Islet of Langerhans (tissue), 1 donor: ENCODE results near the gene SPATS2.
"Not testable (repeated sequence)": the region's sequence is repeated elsewhere in the genome, so short reads cannot be mapped to it uniquely, and the experiment has no call there.

Source experiments
- FAIRE-seq: peaks from one replicate; lab custom pipeline; 2011; peaks lifted over from hg19 to GRCh38; lab: Jason Lieb, UNC

The SPATS2 gene

DNA sequence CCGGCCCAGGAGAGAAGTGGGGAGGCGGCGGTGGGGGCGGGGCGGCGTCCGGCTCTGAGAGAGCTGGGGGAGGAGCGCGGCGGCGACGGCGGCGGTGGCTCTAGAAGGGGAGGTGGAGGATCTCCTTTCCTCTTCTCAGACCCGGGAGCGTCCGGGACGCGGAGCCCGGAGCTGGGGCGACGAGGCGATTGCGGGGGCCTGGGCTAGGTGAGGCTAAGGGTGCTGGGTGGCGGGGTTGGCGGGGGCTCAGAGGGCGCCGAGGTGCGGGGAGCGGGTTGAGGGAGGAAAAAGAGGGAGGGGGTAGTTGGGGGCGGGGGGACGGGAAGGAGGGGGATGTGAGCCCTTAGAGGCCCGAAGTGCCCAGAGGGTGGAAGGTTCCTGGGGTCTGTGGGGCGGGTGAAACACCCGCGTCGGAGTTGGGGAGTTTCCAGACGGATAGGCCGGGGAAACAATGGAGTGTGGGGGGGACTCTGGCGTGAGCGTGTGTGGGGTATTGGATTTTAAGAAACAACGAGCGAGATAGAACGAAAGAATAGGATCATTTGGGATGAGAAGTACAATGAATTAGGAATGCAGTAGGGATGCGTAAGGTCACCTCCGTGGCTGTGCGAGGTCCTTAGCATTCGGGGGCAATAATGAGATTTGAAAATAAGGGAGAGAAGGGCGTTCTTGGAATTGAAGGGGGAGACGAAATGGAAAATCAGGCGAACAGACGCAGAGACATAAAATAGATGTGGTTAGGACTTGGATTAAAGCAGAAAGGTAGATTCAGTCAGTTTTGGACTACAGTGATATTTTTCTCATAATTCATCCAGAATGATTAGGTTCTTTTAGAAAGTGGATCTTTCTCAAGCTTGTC, at the start of gene SPATS2:
Gene SPATS2, plus strand, starts transcription at position 82 of the 859 bp plus-strand sequence. CDS start 93,551 bp downstream, outside the sequence.
- FAIRE-seq: no peak

DNA sequence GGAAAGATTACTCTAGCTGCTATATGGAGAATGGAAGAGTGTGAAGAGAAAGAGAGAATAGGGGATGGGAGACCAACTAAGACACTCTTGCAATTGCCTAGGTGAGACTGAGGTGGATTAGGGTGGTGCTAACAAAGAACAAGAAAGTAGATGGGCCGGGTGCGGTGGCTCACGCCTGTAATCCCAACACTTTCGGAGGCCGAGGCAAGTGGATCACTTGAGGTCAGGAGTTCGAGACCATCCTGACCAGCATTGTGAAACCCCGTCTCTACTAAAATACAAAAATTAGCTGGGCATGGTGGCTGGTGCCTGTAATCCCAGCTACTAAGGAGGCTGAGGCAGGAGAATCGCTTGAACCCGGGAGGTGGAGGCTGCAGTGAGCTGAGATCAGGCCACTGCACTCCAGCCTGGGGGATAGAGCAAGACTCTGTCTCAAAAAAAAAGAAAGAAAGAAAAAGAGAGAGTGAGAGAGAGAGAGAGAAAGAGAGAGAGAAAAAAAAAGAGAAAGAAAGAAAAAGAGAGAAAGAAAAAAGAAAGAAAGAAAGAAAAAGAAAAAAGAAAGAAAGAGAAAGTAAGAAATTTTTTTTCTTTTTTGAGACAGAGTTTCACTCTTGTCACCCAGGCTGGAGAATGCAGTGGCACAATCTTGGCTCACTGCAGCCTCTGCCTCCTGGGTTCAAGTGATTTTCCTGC, 46.7 kb upstream of the SPATS2 start:
- FAIRE-seq: not testable (repeated sequence)

DNA sequence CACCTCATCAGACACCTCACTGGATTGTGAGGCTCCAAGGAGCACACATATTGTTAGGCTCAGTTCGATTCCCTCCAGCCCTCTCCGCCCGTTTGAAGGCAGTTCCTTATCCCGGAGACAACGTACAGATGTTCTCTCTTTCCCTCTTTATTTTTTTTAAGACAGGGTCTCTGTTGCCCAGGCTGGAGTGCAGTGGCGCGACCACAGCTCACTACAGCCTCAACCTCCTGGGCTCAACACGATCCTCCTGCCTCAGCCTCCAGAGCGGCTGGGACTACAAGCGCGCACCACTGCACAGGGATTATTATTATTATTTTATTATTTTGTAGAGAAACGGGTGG, 44.9 kb upstream of the SPATS2 start:
- no peak for FAIRE-seq

DNA sequence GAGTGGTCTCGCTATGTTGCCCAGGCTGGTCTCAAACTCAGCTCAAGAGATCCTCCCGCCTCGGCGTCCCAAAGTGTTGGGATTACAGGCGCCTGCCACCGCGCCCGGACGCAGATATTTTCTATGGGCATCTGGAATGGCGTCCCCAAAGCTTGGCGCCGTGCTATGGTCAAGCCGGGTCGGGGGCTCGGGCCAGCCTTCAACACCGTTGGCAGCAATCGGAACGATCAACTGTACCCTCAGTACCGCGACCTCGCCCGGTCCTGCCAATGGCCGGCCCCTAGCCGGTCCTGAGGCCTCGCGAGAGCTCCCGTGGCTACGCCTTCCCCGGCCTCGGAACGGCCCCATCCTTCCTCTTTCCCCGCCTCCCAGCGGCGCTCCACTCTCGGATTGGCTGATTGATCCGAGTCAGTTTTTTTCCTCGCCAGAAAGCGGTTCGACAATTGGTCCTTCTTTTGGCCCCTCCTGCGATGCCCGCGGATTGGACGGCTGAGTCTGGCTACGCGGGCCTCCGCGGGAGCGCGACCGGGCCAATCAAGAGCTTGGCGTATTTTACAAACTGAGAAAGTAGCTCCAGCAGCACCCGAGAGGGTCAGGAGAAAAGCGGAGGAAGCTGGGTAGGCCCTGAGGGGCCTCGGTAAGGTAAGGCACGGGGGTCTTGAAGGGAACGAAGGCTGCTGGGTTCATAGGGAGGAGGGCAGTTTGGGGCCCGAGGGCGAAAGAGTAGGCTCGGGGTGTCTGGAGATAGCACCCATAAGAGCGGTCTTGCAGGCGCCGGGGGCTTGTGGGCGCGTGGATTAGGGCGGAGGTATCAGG, 44.3 kb upstream of the SPATS2 start, which contains the start of gene TROAP:
Gene TROAP, plus strand, starts transcription at position 548 of the 816 bp plus-strand sequence. CDS start 354 bp downstream, outside the sequence.
- FAIRE-seq: peak; percentile 92

DNA sequence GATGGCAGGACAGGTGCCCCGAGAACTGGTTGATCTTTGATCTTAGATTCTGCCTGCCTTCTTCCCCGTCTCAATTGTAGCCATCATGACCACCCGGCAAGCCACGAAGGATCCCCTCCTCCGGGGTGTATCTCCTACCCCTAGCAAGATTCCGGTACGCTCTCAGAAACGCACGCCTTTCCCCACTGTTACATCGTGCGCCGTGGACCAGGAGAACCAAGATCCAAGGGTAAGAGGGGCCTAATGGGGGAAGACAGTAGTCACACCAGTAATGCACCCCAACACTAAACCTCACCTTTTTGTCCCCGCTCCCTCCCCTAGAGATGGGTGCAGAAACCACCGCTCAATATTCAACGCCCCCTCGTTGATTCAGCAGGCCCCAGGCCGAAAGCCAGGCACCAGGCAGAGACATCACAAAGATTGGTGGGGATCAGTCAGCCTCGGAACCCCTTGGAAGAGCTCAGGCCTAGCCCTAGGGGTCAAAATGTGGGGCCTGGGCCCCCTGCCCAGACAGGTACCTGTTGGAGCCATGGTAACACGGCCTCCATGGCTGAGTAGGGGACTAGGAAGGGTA, 43.7 kb upstream of the SPATS2 start:
- no peak for FAIRE-seq

DNA sequence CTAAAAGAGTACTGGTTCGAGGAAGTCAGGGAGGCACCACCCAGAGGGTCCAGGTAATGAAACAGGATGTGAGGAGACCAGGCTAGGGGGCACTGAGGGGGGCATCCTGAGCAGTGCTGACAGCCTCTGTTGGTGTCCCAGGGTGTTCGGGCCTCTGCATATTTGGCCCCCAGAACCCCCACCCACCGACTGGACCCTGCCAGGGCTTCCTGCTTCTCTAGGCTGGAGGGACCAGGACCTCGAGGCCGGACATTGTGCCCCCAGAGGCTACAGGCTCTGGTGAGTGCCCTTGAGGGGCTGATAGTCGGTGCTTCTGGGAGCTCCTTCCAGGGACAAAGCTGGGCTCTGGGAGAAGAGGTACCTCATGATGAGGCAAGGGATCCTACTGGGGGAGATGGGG, 41.7 kb upstream of the SPATS2 start:
- no peak for FAIRE-seq

DNA sequence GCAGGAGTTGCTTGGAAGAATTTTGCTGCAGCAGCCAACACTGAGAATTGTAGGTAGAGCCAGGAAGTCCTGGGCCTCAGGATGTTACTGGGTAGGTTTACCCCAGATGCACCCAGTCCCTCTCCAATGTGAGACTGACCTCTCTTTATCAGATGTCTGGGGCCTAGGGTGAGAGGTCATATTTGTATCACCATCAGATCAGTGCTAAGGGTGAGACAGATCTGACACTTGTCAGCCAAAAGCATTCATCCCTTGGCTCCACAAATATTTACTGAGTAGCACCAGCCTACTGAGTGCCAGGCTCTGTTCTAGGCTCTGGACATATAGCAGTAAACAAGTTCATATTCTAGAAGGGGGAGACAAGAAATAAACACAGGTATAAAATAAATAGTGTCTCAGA, 39.9 kb upstream of the SPATS2 start:
- FAIRE-seq: no peak

DNA sequence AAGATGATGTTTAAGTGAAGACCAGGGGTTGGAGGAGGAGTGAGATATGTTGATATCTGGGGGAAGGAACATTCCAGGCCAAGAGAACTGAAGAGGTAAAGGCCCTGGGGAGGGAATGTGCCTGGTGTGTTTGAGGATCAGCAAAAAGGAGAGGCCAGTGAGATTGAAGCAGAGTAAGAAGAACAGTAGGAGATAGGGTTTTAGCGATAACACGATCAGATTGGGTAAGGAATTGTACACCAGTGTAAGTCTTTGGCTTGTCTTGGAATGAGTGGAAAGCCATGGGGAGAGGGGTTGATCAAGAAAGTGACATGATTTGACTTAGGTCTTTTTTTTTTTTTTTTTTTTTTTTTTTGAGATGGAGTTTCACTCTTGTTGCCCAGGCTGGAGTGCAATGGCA, 39.4 kb upstream of the SPATS2 start:
- no peak for FAIRE-seq

DNA sequence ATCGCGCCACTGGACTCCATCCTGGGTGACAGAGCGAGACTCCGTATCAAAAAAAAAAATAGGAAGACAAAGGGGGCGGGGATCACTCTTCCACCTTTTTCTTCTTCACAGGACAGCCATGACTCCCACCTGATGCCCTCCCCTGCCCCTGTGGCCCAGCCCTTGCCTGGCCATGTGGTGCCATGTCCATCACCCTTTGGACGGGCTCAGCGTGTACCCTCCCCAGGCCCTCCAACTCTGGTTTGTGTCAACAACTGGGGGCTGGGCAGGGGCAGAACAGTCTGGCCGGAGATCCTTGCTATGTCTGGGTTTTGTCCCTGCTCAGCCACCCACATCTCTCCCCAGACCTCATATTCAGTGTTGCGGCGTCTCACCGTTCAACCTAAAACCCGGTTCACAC, 38.4 kb upstream of the SPATS2 start:
- FAIRE-seq: no peak

DNA sequence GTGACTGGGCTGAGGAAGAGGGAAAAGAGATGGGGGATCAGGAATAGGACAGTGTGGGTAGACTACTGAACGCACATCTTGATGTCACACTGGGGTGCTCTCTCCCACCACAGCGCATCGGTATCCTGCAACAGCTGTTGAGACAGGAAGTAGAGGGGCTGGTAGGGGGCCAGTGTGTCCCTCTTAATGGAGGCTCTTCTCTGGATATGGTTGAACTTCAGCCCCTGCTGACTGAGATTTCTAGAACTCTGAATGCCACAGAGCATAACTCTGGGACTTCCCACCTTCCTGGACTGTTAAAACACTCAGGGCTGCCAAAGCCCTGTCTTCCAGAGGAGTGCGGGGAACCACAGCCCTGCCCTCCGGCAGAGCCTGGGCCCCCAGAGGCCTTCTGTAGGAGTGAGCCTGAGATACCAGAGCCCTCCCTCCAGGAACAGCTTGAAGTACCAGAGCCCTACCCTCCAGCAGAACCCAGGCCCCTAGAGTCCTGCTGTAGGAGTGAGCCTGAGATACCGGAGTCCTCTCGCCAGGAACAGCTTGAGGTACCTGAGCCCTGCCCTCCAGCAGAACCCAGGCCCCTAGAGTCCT, 37.1 kb upstream of the SPATS2 start:
- FAIRE-seq: no peak

DNA sequence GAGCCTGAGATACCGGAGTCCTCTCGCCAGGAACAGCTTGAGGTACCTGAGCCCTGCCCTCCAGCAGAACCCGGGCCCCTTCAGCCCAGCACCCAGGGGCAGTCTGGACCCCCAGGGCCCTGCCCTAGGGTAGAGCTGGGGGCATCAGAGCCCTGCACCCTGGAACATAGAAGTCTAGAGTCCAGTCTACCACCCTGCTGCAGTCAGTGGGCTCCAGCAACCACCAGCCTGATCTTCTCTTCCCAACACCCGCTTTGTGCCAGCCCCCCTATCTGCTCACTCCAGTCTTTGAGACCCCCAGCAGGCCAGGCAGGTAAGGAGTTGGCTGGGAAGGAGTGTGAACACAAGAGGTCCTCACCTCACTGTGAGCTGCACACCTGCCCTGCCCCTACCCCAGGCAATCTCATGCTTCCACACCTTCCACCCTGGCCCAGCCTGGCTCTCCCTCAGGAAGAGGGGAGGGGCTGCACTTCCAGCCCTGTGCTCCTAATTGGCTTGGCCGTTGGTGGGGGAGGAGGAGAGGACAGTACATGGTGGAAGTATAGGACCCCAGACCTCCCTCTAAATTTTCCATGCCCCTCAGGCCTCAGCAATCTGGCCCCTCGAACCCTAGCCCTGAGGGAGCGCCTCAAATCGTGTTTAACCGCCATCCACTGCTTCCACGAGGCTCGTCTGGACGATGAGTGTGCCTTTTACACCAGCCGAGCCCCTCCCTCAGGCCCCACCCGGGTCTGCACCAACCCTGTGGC, 36.5 kb upstream of the SPATS2 start:
- no peak for FAIRE-seq

DNA sequence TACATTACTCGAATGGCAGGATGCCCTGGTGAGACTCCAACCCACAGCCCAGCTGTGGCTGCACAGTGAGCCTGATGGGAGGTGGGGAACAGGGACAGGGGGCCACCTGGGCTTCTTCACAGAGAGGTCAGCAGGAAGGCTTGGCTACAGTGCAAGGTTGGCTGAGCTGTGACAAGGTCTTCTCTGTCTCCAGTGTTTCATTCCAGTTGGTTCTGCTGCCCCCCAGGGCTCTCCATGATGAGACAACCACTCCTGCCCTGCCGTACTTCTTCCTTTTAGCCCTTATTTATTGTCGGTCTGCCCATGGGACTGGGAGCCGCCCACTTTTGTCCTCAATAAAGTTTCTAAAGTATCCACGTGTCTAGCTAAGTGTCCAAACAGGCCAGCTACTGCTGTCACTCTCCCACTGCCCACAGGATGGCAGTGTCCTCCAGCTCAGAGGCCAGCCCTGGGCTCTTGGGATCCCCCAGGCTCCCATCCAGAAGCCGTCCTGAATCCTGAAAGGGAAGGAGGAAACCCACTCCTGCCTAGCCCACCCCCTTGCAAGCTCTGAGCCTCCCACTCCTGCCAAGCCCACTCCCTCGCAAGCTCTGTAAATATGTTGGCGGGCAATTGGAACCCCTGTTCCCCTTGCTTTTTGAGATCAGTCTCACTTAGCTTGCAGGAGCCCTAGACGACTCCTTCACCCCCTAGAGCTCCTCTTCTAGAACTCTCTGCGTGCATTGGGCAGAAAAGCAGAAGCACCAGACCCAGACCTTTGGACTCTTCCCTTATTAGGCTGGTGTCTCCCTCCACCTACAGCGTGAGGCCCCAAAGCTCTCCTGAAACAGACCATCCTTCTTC, 35.7 kb upstream of the SPATS2 start:
- FAIRE-seq: no peak

DNA sequence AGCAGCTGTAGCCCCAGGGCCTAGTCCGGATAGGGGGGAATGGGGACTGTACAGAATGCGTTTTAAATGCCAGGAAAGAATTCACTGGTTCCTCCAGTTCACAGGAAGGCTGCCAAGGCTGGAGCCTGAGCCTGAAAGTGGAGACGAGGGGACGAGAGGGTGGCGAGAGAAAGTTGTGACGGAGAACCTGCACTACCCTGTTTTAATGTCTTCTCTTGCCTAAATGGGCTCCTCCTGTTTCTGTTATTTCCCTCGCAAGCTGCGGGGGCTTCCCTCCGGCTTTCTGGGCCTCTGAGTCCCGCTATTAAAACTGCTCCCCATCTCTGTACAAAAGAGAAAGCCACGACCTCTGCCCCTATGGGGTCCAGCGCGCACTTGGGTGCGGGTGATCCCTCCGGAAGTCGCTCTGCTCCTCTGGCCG, 34.8 kb upstream of the SPATS2 start:
- FAIRE-seq: no peak

DNA sequence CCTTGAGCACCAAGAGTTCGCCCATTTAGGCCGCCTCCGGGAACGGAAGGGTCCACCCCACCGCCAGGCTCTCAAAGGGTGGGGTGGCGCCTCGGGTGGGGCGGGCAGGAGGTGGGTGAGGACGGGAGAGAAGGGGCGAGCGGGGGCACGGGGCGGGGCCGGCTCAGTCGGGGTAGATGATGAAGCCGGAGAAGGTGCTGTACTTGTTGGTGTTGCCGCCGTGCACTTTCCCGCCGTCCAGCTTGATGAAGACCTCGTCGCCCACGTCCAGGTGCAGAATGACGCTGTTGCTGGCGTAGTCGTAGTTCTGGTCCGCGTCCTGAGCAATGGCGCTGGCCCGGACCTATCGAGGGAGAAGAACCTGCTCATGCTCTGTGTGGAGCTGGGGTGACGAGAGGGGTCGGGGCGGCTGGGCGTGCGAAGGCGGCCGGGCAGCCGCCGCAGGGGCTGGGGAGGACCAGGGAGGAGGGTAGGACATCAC, 34.3 kb upstream of the SPATS2 start:
- FAIRE-seq: no peak

DNA sequence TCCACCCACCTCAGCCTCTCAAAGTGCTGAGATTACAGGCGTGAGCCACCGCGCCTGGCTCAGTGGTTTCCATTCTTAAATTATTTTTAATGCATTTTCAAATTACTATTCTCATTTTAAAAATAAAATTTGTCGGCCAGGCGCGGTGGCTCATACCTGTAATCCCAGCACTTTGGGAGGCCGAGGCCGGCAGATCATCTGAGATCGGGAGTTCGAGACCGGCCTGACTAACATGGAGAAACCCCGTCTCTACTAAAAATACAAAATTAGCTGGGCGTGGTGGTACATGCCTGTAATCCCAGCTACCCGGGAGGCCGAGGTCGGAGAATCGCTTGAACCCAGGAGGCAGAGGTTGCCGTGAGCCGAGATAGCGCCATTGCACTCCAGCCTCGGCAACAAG, 33.5 kb upstream of the SPATS2 start:
- not testable (repeated sequence) for FAIRE-seq

DNA sequence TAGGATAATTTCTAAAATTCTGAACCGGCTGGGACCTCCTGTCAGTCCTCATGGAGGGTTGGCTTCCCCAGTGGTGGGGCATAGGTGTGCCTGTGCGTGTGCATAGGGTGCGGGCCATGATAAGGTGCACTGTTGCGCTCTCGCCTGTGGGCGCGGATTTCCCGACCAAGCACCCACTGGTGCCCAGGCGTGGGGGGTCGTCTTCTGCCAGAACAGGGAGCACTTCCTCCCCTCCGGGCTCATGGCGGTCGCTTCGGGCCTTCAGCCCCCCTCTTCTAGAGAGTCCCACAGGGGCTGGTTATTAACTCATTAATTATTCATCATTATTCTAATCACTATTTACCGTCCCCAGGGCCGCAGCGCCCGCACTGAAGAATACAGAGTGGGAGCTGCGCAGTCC, 33.0 kb upstream of the SPATS2 start:
- FAIRE-seq: no peak

DNA sequence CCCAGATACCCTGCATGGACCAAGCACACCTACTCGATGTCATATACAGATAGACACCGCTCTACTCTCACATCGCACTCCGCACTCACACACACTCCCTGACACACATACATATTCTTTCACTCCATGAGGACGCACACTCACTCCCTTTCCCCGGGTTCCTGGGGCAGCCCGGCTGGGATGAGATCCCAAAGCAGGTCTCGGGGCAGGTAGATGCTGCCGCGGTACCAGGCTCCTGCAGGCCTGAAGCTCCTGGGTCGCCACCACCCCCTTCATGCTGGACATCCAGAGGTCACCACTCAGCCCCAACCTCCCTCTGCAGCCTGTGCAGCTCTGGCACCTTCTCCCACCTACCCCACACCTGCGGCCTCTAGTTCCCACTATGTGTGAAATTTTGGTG, 32.6 kb upstream of the SPATS2 start:
- no peak for FAIRE-seq

DNA sequence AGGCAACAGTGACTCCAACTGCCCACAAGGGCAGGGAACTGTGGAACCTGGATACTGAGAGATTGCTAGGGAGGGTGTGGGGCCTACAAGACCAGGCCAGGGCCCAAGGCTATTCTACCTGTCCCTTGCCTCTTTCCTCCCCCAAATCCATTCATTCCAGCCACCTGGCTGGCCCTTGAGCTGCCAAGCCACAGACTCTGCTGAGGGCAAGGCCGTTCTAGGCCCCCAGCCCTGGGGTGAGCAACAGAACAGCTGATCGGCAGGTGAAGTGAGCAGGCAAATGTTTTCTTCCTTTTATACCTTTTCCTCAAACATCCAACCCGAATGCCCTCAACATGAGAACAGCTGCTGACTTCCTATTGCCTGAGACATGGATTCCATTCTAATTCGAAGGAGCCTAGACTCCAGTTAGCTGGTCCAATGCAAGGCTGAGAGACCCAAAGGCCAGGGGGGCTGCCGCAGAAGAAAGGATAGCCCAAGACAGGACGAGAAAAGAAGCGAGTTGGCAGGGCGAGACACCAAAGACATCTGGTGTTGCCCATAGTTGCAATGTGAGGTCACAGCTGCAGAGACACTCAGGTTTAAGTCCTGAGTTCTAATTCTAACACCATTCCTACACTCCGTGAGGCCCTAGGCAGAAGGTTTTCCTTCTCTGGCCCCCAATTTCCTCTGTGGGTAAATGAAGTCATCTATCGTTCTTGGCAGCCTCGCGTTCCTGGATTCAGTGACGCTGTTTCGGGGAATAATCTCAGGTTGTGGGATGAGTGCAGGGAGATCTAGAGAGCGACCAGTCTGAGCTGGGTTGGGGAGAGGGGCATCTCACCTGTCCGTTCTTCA, 31.9 kb upstream of the SPATS2 start:
- no peak for FAIRE-seq

DNA sequence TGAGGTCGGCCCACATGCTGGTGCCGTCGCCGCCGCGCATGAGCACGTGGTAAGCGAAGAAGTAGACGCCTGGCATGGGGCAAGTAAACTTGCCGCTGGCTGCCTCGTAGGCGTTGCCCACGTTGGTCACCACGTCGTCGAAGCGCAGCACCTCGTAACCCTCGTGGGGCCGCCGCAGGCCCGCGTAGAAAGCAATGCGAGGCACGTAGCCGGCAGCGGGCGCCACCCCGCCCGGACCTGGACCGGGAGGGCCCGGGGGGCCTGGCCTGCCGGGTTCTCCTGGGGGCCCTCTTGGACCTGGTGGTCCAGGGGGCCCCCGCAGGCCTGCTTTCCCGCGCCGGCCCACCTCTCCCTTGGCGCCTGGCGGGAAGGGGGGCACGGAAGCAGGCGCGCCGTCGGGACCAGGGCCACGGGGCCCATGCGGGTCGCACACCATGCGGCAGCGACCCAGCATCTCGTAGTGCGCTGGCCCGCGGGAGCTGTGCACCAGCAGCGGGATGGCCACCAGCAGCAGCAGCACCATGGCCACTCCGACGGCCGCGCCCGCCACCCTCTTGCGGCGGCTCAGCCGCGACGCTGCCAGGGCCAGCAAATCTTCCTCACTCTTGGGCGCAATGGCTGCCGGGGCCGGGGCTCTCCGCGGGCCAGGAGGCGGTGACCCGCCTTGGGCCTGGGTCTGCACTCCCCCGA, 31.2 kb upstream of the SPATS2 start:
- FAIRE-seq: no peak
